SK-N-SH treated with all-trans-retinoic acid at 6 μM for 48 hours (cell line): Measurements from ENCODE around the gene MAP3K3.

ENCODE experiments used
- ATAC-seq: fragments of 200-7000 bp; cut with Tn5 transposase; 3 replicates; pipeline ENCODE4 v1.9.1; 2020; ENCODE audit warnings: mild to moderate bottlenecking, moderate library complexity
- ARNTL ChIP-seq: fragments of 450-650 bp; formaldehyde crosslinking; IDR thresholded peaks from 2 replicates; pipeline ENCODE4 v1.5.0; 2020; ENCODE audit warnings: low read depth, mild to moderate bottlenecking, moderate library complexity, borderline replicate concordance
- BACH2 ChIP-seq: fragments of 250-450 bp; sonication (Bioruptor Pico); IDR thresholded peaks from 2 replicates; pipeline ENCODE4 v1.9.0; 2021; ENCODE audit warnings: mild to moderate bottlenecking, borderline replicate concordance
- CREB5 ChIP-seq: fragments of 250-450 bp; sonication (Bioruptor Pico); IDR thresholded peaks from 2 replicates; pipeline ENCODE4 v1.5.1; 2020; ENCODE audit warnings: low read depth, mild to moderate bottlenecking, moderate library complexity
- CSDC2 ChIP-seq: fragments of 250-450 bp; sonication (Bioruptor Pico); IDR thresholded peaks from 2 replicates; pipeline ENCODE4 v1.5.0; 2020; ENCODE audit warnings: mild to moderate bottlenecking, moderate library complexity
- CSRNP3 ChIP-seq: fragments of 250-450 bp; sonication (Bioruptor Pico); IDR thresholded peaks from 2 replicates; pipeline ENCODE4 v1.5.1; 2021; ENCODE audit warnings: mild to moderate bottlenecking, moderate library complexity
- GLIS3 ChIP-seq: fragments of 250-450 bp; sonication (Bioruptor Pico); IDR thresholded peaks from 2 replicates; pipeline ENCODE4 v1.5.0; 2020; ENCODE audit warnings: mild to moderate bottlenecking, moderate library complexity
- ISL1 ChIP-seq: fragments of 250-450 bp; sonication (Bioruptor Pico); IDR thresholded peaks from 2 replicates; pipeline ENCODE4 v2.1.2; 2022; ENCODE audit warnings: mild to moderate bottlenecking, moderate library complexity
- OSR1 ChIP-seq: fragments of 250-450 bp; sonication (Bioruptor Pico); IDR thresholded peaks from 2 replicates; pipeline ENCODE4 v1.8.0; 2022; ENCODE audit warnings: moderate library complexity, mild to moderate bottlenecking, inconsistent platforms
- PATZ1 ChIP-seq: fragments of 250-450 bp; sonication (Bioruptor Pico); IDR thresholded peaks from 2 replicates; pipeline ENCODE4 v1.8.0; 2020; ENCODE audit warnings: mild to moderate bottlenecking, moderate library complexity, borderline replicate concordance
- POU6F1 ChIP-seq: fragments of 250-450 bp; sonication (Bioruptor Pico); IDR thresholded peaks from 2 replicates; pipeline ENCODE4 v1.8.0; 2021; ENCODE audit warnings: low read depth, mild to moderate bottlenecking, moderate library complexity, borderline replicate concordance
- PPARA ChIP-seq: fragments of 250-450 bp; sonication (Bioruptor Pico); IDR thresholded peaks from 2 replicates; pipeline ENCODE4 v1.5.0; 2020; ENCODE audit warnings: mild to moderate bottlenecking, borderline replicate concordance
- RARB ChIP-seq: fragments of 250-450 bp; sonication (Bioruptor Pico); IDR thresholded peaks from 2 replicates; pipeline ENCODE4 v1.8.0; 2021; ENCODE audit warnings: mild to moderate bottlenecking, moderate library complexity
- SNAI2 ChIP-seq: fragments of 250-450 bp; sonication (Bioruptor Pico); IDR thresholded peaks from 2 replicates; pipeline ENCODE4 v1.5.0; 2020; ENCODE audit warnings: mild to moderate bottlenecking, moderate library complexity
- TCF4 ChIP-seq: fragments of 250-450 bp; sonication (Bioruptor Pico); IDR thresholded peaks from 2 replicates; pipeline ENCODE4 v1.8.0; 2021; ENCODE audit warnings: mild to moderate bottlenecking, moderate library complexity, borderline replicate concordance
- TOX ChIP-seq: fragments of 250-450 bp; sonication (Bioruptor Pico); IDR thresholded peaks from 2 replicates; pipeline ENCODE4 v1.8.0; 2021; ENCODE audit warnings: mild to moderate bottlenecking, moderate library complexity, borderline replicate concordance
- TSHZ2 ChIP-seq: fragments of 250-450 bp; sonication (Bioruptor Pico); IDR thresholded peaks from 2 replicates; pipeline ENCODE4 v1.5.0; 2020; ENCODE audit warnings: mild to moderate bottlenecking, moderate library complexity
- ZC3H10 ChIP-seq: fragments of 250-450 bp; sonication (Bioruptor Pico); IDR thresholded peaks from 2 replicates; pipeline ENCODE4 v1.5.1; 2021; ENCODE audit warnings: mild to moderate bottlenecking, moderate library complexity
- ZFP30 ChIP-seq: fragments of 450-650 bp; formaldehyde crosslinking; IDR thresholded peaks from 2 replicates; pipeline ENCODE4 v1.5.0; 2022; ENCODE audit warnings: mild to moderate bottlenecking, moderate library complexity
- ZNF565 ChIP-seq: fragments of 450-650 bp; formaldehyde crosslinking; conservative IDR thresholded peaks from 2 replicates; pipeline ENCODE4 v1.5.0; 2020; ENCODE audit warnings: low read depth, mild to moderate bottlenecking, moderate library complexity
- ZNF70 ChIP-seq: fragments of 450-650 bp; formaldehyde crosslinking; IDR thresholded peaks from 2 replicates; pipeline ENCODE4 v1.5.0; 2020; ENCODE audit warnings: mild to moderate bottlenecking, moderate library complexity
- ZNF8 ChIP-seq: fragments of 450-650 bp; formaldehyde crosslinking; IDR thresholded peaks from 2 replicates; pipeline ENCODE4 v1.5.0; 2020; ENCODE audit warnings: mild to moderate bottlenecking, moderate library complexity

MAP3K3 gene

GRCh38 chr17:63659850-63660249 lies 37.6 kb downstream of the MAP3K3 start:
- TF ChIP-seq RARB (CRISPR knock-in tag), result no peak
- TF ChIP-seq POU6F1, result no peak
- TF ChIP-seq BACH2 (CRISPR knock-in tag), result no peak
- no peak for TF ChIP-seq CSRNP3 (CRISPR knock-in tag)
- no peak for TF ChIP-seq OSR1
- TF ChIP-seq GLIS3 (CRISPR knock-in tag), result no peak
- no peak for TF ChIP-seq ARNTL
- no peak for TF ChIP-seq TOX
- TF ChIP-seq TSHZ2, result no peak
- no peak for TF ChIP-seq CSDC2 (CRISPR knock-in tag)
- no peak for ATAC-seq

GRCh38 chr17:63665527-63666214 lies 43.5 kb downstream of the MAP3K3 start:
- no peak for ATAC-seq
- TF ChIP-seq TCF4 (CRISPR knock-in tag), result no peak
- TF ChIP-seq ZC3H10, result no peak
- no peak for TF ChIP-seq ZNF8 (CRISPR knock-in tag)
- TF ChIP-seq PATZ1 (CRISPR knock-in tag), result no peak
- TF ChIP-seq CREB5, result no peak
- TF ChIP-seq SNAI2, result no peak
- TF ChIP-seq POU6F1, result no peak
- no peak for TF ChIP-seq GLIS3 (CRISPR knock-in tag)
- TF ChIP-seq ZFP30, result no peak
- TF ChIP-seq CSRNP3 (CRISPR knock-in tag), result no peak
- TF ChIP-seq RARB (CRISPR knock-in tag), result no peak
- TF ChIP-seq BACH2 (CRISPR knock-in tag), result no peak
- no peak for TF ChIP-seq TOX
- no peak for TF ChIP-seq OSR1
- no peak for TF ChIP-seq PPARA
- no peak for TF ChIP-seq ARNTL
- no peak for TF ChIP-seq ZNF565 (CRISPR knock-in tag)
- TF ChIP-seq CSDC2 (CRISPR knock-in tag), result no peak
- TF ChIP-seq ZNF70 (CRISPR knock-in tag), result no peak
- no peak for TF ChIP-seq ISL1 (CRISPR knock-in tag)
